Measurements from ENCODE around the gene SEC61B.

DNA sequence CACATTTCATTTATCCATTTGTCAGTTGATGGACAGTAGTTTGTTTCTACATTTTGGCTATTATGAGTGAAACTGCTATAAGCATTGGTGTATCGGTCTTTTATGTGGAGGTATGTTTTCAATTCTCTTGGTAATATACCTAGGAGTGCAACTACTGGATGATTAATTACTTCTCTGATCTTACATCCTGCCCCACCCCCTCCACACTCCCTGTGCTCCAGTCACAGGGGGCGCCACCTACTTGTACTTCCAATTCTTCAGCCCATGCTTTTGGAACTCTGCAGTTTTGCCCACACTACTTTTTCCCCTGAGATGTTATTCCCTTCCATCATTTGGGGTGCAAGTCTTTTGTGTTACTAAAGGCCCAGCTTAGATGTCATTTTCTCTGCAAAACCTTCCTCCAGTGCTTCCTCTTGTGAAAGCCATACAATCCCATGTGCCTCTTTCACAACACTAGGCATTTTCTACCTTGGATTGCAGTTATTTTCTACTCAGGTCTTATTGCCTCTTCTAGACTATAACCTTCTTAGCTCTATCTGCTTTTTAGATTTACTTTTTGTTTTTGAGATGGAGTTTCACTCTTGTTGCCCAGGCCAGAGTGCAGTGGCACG lies 42.1 kb downstream of the SEC61B start:
- TF ChIP-seq POLR2A (IDR thresholded peaks at IDR 0.05): no peak
- TF ChIP-seq CTCF (IDR thresholded peaks at IDR 0.05): no peak

Measured in body of pancreas (tissue), 4 donors.